ENCODE results near the gene CREB5.
"Not testable (repeated sequence)": the region's sequence is repeated elsewhere in the genome, so short reads cannot be mapped to it uniquely, and the experiment has no call there.

CREB5 gene

GRCh38 chr7:28551766-28552165 lies 139.4 kb downstream of the CREB5 start:
- DNase-seq: not testable (repeated sequence)

DNA sequence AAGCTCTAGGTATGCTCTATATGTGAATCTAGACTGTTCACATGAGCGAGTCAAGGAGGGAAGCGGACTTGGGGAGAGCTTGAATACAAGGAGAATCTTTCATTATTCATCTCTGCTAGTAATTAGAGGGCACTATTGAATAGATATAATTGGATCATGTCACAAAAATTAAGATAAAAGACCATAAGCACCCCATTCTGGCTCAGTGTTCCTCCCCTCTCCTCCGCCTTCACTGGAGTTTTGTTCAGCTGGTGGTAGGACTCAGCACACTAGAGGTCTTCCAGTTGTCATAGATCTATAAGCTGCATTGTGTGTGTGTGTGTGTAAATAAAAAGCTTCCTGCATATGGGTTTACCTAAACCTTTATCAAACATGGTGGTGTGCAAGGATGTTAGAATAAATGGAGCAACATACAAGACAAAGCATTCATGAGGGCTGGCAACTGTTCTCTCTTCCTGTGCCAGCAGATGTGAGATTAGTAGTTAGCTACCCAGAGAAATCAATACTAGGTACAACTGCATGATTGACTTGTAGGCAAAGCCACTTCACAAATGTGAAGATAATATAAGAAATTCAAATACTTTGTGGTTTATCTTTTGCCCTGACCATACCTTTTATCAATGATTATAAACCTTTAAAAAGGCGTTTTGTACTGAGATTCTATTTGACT lies 142.6 kb downstream of the CREB5 start:
- DNase-seq: no peak

DNA sequence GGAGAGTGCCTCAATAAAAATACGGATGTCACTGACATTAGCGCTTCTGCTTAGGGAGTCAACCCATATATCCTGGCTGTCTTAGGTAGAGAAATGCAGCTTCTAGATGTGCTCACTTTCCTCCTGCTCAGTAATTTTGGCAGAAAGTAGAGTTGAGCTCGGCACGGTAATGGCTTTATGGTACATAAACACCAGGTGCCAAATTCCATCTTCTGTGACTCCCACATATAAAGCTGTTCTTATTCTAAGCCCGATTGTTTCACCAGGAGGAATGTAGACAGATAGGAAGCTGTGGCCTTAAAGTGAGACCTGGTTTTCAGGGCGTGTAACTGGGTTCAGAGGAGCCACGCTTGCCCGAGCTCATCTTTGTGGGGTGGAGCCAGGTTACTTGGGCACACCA lies 143.7 kb downstream of the CREB5 start:
- DNase-seq: no peak

DNA sequence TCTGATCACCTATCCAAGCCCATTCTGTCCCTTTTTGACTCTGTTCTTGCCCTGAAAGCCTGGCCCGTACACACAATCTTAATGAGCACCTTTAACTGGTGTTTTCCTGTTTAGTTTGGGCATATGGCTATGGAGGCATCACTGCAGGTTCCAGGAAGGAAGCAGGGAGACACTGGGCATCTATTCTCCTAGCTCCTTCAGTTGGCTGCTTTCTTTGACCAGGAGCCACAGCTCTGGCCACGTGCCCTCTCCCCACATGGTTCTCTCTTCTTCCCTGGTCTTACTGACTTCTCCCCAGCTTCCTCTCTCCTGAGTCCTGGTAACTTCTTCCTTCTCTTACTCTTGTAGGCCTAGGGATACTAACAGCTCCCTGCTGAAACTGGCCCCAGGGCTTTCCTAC lies 144.4 kb downstream of the CREB5 start:
- no peak for DNase-seq

GRCh38 chr7:28558236-28558635 lies 145.9 kb downstream of the CREB5 start:
- DNase-seq: no peak

DNA sequence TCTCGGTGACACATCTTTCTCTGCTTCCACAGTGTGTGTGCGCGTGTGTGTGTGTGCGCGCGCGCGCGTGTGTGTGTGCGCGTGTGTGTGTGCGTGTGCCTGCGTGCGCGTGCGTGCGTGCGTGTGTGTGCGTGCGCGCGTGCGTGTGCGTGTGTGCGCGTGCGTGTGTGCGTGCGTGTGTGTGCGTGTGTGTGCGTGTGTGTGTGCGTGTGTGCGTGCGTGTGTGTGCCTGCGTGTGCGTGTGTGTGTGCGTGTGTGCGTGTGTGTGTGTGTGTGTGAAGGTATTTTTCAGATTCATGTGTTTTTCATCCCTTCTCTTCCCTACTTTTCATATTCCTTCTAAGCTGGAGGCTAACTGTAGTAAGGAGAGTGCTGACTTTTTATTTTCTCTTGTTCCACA lies 148.4 kb downstream of the CREB5 start:
- peak; percentile 55 for DNase-seq

DNA sequence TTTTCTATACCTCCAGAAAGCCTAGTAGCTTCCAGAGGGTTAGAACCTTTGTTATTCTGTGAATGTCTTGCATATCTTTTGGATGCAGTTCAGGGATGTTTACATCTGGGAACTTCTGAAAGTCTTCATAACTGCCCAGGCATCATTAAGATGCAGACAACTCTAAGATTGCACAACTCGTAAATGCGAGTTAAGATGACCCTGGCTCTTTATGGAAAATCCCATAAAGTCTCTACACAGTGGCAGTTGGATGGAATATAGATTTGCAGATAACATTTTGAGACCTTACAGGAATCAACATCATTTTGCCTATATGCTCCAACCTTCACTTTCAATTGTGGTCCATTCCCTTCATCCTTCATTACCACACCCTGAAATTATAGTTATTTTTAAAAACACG lies 151.7 kb downstream of the CREB5 start:
- no peak for DNase-seq

DNA sequence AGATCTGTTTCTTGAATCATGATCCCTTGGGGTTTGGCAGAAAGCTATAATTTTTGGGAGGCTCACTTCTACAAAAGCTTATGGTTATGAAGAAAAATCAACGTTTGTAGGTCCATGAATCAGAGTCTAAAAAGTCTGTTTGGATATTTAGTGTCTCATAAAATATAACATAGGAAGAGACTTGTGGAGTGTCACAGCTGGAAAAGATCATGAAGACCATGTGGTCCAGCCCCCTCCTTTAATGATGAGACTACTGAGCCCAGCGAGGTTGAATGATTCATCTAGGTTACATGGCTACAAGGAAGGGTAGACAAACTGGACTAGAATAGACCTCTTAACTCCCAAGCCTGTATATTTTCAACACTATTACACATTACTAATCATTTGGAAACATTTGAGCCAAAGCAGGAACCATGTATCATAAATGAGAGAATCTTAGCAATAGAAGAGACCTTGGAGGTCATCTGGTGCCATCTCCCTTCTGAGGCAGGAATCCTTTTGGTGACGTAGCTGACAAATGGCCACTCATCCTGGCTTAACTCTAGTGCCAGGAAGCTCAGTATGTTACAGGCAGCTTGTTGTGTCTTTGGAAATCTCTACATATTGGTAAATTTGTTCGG lies 152.5 kb downstream of the CREB5 start:
- no peak for DNase-seq

- no peak for DNase-seq
Observed at GRCh38 chr7:28565980-28566379, 153.7 kb downstream of the CREB5 start.

GRCh38 chr7:28570113-28570969 lies 158.0 kb downstream of the CREB5 start:
- DNase-seq: no peak

- no peak for DNase-seq
Observed at GRCh38 chr7:28570970-28571288, 158.6 kb downstream of the CREB5 start.

DNA sequence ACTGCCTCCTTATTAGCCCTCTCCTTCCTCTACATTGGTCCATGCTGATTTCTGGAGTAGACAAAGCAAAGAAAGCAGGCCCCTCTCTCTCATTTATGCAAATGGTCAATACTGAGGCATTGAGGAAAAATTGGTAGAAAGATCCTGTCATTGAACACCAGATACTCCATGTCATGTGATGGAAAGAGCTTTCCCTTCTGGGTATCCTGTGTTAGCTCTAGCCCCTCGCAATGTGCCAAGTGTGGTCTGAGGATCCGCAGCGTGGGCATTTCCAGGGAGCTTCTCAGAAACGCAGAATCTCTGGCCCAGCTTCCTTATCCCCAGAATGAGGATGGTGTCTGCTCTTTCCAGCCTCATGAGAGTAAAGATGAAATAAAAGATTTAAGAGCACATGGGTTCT lies 159.1 kb downstream of the CREB5 start:
- DNase-seq: no peak

DNA sequence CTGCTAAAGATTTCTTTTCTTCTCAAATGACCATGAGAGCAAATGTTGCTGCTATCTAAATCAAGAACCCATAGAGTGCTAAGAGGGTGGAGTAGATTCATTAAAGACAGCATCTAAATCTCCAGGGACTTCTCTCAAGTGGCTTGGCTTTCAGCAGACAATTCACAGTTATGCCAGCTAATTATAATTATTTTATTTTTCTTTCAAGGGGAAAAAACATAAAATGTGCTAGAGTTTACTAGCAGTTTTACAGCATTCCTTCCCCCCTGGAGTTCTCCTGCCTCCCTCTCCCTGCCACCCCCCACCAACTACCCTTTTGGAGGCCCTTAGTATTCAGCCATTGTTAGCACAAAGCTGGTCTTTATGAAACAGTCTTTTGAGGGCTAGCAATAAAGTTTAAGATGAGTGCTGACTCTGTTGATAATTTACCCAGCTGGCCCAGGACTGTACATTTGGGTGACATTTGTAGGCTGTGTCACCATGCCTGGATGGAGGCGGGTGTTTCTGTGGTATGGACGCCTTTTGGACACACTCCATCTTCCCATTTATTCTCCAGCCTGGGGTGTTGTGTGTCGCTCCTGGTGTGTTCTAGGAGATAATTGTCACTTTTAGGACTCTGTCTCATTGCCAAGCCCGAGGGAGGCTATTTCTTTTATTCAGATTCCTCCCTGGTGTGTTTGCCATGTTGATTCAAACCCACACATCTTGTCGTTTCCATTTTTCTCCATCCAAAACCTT lies 160.2 kb downstream of the CREB5 start:
- no peak for DNase-seq

GRCh38 chr7:28573059-28573553 lies 160.8 kb downstream of the CREB5 start:
- no peak for DNase-seq

DNA sequence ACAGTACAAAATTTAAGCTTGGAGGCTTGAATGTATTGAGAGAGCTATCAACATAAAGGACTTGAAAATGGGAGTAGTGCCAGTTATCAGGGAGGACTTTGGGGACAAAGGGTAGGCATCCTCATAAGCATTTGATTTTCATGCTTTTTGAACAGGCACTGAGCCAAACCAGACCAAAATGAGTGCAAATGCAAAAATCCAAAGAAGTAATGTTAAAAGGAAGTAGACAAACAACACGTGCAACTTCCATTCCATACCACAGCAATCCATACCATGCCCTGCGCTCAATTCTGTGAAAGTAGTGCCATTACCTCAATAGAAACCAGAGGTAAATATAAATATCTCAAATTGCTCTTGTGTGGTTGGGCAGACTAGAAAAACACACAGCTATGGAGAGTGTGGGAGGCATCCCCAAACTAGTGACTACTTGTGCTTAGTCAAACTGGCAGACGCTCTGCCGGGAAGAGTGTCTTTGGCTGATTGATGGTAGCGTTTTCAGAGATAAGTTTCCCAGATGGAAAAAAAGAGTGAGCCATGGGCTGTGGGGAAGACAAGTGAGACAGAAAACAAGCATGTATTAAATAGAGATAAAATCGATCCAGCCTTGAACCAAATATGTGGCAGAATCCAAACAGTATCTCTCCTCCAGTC lies 161.5 kb downstream of the CREB5 start:
- no peak for DNase-seq

GRCh38 chr7:28575241-28575643 lies 162.9 kb downstream of the CREB5 start:
- DNase-seq: no peak

DNA sequence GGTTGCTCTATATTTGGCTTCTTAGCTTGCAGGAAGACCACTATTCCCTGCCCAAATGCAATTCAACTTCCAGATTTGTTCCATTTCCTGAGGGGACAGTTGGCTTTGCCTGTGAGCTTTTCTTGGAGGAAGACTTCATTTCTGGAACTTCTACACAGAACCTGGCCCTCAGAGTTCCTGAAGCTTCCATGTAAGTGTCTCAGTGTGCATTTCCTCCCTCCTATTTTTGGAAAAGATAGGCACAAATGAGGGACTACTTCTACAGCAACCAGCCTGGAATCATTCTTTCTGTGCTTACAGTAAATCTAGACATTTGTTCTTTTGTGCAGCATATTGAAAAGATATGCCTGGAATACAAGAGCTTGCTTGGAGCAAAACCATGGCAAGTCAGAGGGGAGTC lies 164.3 kb downstream of the CREB5 start:
- no peak for DNase-seq

DNA sequence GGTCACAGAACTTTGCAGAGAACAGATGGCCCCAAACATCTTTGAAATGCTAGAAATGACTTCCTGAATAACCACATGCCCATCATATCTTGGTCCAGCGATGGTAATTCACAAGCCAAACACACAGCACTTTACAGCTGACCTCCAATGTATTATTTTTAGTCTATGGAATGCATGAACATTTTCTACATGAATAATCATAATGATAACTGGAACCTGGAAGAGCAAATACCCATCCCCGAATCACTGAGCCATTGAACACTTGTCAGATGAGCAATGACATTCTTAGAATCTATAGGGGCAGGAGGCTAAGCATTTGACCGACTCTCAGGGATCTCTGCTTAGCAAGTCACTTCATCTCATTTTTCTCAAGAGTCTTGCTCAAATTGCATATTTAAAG lies 167.3 kb downstream of the CREB5 start:
- DNase-seq: no peak

GRCh38 chr7:28580665-28581064 lies 168.3 kb downstream of the CREB5 start:
- DNase-seq: no peak

- DNase-seq: no peak
Observed at GRCh38 chr7:28581351-28581750, 169.0 kb downstream of the CREB5 start.

DNA sequence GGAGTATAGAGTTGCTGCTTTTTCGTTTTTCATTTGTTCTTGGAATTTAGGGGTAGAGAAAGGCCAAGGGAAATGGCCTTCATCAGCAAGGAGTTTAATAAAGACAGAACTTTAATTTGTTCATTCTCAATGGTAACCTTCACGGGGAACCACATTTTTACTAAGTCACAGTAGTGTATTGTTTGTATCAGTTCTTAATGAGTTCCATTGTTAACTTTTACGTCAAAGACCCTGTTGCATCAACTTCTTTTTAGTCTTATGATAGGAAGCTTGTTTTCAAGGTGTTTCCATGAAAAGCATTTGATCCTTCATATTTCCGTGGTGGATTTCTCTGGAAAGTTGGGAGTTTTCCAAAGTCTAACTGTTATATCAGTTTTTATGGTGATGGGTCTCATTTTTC lies 169.9 kb downstream of the CREB5 start:
- DNase-seq: no peak

DNA sequence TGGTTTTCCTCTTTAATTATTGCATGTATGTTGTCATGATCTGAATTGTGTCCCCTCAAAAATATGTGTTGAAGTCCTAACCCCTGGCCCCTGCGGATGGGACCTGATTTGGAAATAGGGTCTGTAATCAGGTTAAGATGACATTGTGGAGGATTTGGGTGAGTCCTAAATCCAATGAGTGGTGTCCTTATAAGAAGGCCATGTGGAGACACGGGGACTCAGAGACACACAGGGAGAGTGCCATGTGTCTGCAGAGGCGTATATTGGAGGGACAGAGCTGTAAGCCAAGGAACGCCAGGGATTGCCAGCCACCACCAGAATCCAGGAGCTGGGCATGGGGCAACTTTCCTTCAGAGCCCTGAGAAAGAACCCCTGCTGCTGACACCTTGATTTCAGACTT lies 171.9 kb downstream of the CREB5 start:
- DNase-seq: no peak

GRCh38 chr7:28586736-28587135 lies 174.4 kb downstream of the CREB5 start:
- no peak for DNase-seq

Measured in CD4-positive, alpha-beta T cell treated with Interleukin-17A for 4 hours (primary cell).